Neural cell (in vitro differentiated cells): ENCODE results near the gene TRAM2. TPM values are rescaled to one million over a fixed set of nuclear protein-coding genes. Genes with fewer than 3 reads are reported as not detected.

Experiments used
- H2AFZ ChIP-seq: fragments of 200-600, 300-800 bp; sonication (generic), shearing (Covaris generic); 2 replicates; pipeline ENCODE4 v1.6.0; 2014; ENCODE audit warnings: low read depth, mild to moderate bottlenecking, antibody characterized with exemption, low read length, moderate library complexity
- H3F3A ChIP-seq: fragments of 200-600 bp; shearing (Covaris generic); 2 replicates; pipeline ENCODE4 v1.6.1; 2016; ENCODE audit warnings: mild to moderate bottlenecking, moderate library complexity, mixed read lengths, antibody characterized with exemption, low read length; ENCODE audit not compliant: insufficient read depth, poor library complexity, severe bottlenecking
- H3K27ac ChIP-seq: fragments of 200-600, 300-800 bp; sonication (generic), shearing (Covaris generic); 2 replicates; pipeline ENCODE4 v1.5.1; 2014; ENCODE audit warnings: mild to moderate bottlenecking, low read length, moderate library complexity
- H3K27me3 ChIP-seq: fragments of 300-800, 200-600 bp; sonication (generic), shearing (Covaris generic); 2 replicates; pipeline ENCODE4 v1.6.0; 2014; ENCODE audit warnings: mild to moderate bottlenecking, low read depth, low read length, moderate library complexity; ENCODE audit not compliant: insufficient read depth
- H3K36me3 ChIP-seq: fragments of 300-800, 200-600 bp; sonication (generic), shearing (Covaris generic); 2 replicates; pipeline ENCODE4 v1.5.1; 2014; ENCODE audit warnings: mild to moderate bottlenecking, antibody characterized with exemption, low read length, moderate library complexity; ENCODE audit not compliant: insufficient read depth
- H3K4me2 ChIP-seq: fragments of 300-800, 200-600 bp; sonication (generic), shearing (Covaris generic); 2 replicates; pipeline ENCODE4 v1.6.0; 2014; ENCODE audit warnings: mild to moderate bottlenecking, low read length
- H3K4me3 ChIP-seq: fragments of 300-800, 200-600 bp; sonication (generic), shearing (Covaris generic); 2 replicates; pipeline ENCODE4 v1.5.1; 2014; ENCODE audit warnings: mild to moderate bottlenecking, low read length, moderate library complexity
- H3K79me2 ChIP-seq: fragments of 200-600 bp; shearing (Covaris generic); replicated peaks from 2 replicates; pipeline ENCODE4 v1.6.0; 2014; ENCODE audit warnings: mild to moderate bottlenecking, low read length, moderate library complexity; ENCODE audit not compliant: insufficient read depth
- H3K9ac ChIP-seq: fragments of 300-800, 200-600 bp; sonication (generic), shearing (Covaris generic); 2 replicates; pipeline ENCODE4 v1.6.1; 2016; ENCODE audit warnings: mild to moderate bottlenecking, low read length, mixed read lengths
- H3K9me2 ChIP-seq: fragments of 200-600 bp; shearing (Covaris generic); 2 replicates; pipeline ENCODE4 v1.6.1; 2016; ENCODE audit warnings: mild to moderate bottlenecking, low read length, mixed read lengths; ENCODE audit not compliant: insufficient read depth
- H3K9me3 ChIP-seq: fragments of 200-600, 300-800 bp; sonication (generic), shearing (Covaris generic); 2 replicates; pipeline ENCODE4 v1.6.1; 2016; ENCODE audit warnings: mild to moderate bottlenecking, mixed run types, low read length, moderate library complexity, mixed read lengths
- H4K20me1 ChIP-seq: fragments of 200-600 bp; shearing (Covaris generic); 2 replicates; pipeline ENCODE4 v1.6.1; 2016; ENCODE audit warnings: mild to moderate bottlenecking, mixed run types; ENCODE audit not compliant: insufficient read depth
- EP300 ChIP-seq: fragments of 450-650 bp; conservative IDR thresholded peaks from 2 replicates; pipeline ENCODE4 v1.6.1; 2014; ENCODE audit warnings: antibody characterized with exemption, mild to moderate bottlenecking, moderate library complexity; ENCODE audit not compliant: poor library complexity, severe bottlenecking
- EZH2 ChIP-seq: fragments of 200-600, 300-800 bp; shearing (Covaris generic), sonication (generic); IDR thresholded peaks from 2 replicates; pipeline ENCODE4 v1.6.1; 2014; ENCODE audit warnings: antibody characterized with exemption, low read length, borderline replicate concordance, mild to moderate bottlenecking; ENCODE audit not compliant: insufficient read depth, poor library complexity, severe bottlenecking
- MXI1 ChIP-seq: fragments of 450-650 bp; conservative IDR thresholded peaks from 2 replicates; pipeline ENCODE4 v1.6.1; 2014; ENCODE audit warnings: antibody characterized with exemption, mild to moderate bottlenecking; ENCODE audit not compliant: poor library complexity, severe bottlenecking
- POLR2AphosphoS5 ChIP-seq: IDR thresholded peaks from 2 replicates; pipeline ENCODE4 v1.6.1; 2012
- RAD21 ChIP-seq: fragments of 450-650 bp; conservative IDR thresholded peaks from 2 replicates; pipeline ENCODE4 v1.6.1; 2014; ENCODE audit warnings: antibody characterized with exemption, mild to moderate bottlenecking, moderate library complexity
- REST ChIP-seq: IDR thresholded peaks from 2 replicates; pipeline ENCODE4 v1.6.1; 2012; ENCODE audit warnings: borderline replicate concordance
- SMC3 ChIP-seq: fragments of 450-650 bp; conservative IDR thresholded peaks from 2 replicates; pipeline ENCODE4 v1.6.1; 2014; ENCODE audit warnings: antibody characterized with exemption, mild to moderate bottlenecking, moderate library complexity; ENCODE audit not compliant: poor library complexity
- TAF1 ChIP-seq: IDR thresholded peaks from 2 replicates; pipeline ENCODE4 v1.6.1; 2012; ENCODE audit warnings: low read depth
- polyA plus RNA-seq: library from polyadenylated mRNA; depleted of rRNA; stranded (reverse); fragments of >200 nt; gene quantifications from 2 replicates; pipeline ENCODE4 v1.2.3, GENCODE V29; 2014
- TF ChIP-seq, protein P1 (sequence below): fragments of 450-650 bp; IDR thresholded peaks from 2 replicates; pipeline ENCODE4 v1.5.1; 2014; ENCODE audit warnings: antibody characterized with exemption, mild to moderate bottlenecking, moderate library complexity; ENCODE audit not compliant: poor library complexity, severe bottlenecking

TRAM2 gene
- polyA plus RNA-seq, 1 donor from 2014 or later: 0.41 TPM

DNA sequence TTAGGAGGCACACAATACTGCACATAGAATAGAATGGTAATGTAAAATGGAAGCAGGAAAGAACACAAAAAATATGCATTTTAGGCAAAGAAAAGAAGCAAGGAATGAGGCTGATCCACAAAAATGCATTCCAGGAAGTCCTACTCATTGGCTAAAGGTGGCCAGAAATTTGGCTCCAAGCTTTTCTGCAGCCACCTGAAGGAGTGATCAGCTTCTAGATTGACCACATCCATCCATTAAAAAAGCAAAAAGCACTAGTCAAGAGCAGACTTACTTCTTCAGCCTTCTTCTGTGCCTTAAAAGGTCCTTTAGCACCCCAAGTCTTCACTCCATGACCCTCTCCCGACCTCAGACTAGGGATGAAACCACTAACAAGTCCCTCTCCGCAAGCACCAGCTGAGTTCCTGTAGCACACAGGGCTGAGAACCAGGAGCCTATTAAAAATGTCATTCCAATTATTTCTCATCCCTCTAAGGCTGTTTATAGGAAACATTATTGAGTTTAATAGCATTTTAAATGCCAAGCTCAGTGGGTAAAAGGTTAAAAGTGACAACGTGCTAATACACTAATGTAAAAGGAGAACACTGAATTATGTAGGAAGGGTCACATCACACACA is 36.5 kb downstream of the TRAM2 start:
- H3K36me3 ChIP-seq: no peaks in the 10 kb centered on the region
- no peak overlapping the region for H3K4me2 ChIP-seq
- H3K79me2 ChIP-seq: no peaks in the 10 kb centered on the region
- no peaks in the 10 kb centered on the region for H3F3A ChIP-seq
- no peak overlapping the region for H3K4me3 ChIP-seq
- H3K9ac ChIP-seq: no peak overlapping the region
- no peaks in the 10 kb centered on the region for H3K9me3 ChIP-seq
- H3K27ac ChIP-seq: no peak overlapping the region
- no peaks in the 10 kb centered on the region for H3K9me2 ChIP-seq
- H2AFZ ChIP-seq: no peak overlapping the region
- H3K27me3 ChIP-seq: no peaks in the 10 kb centered on the region
- TF ChIP-seq REST (no peak), EP300 (no peak), SMC3 (no peak), EZH2 (no peak), RAD21 (no peak), TAF1 (no peak), POLR2AphosphoS5 (no peak), MXI1 (no peak)
- TF ChIP-seq, protein P1, sequence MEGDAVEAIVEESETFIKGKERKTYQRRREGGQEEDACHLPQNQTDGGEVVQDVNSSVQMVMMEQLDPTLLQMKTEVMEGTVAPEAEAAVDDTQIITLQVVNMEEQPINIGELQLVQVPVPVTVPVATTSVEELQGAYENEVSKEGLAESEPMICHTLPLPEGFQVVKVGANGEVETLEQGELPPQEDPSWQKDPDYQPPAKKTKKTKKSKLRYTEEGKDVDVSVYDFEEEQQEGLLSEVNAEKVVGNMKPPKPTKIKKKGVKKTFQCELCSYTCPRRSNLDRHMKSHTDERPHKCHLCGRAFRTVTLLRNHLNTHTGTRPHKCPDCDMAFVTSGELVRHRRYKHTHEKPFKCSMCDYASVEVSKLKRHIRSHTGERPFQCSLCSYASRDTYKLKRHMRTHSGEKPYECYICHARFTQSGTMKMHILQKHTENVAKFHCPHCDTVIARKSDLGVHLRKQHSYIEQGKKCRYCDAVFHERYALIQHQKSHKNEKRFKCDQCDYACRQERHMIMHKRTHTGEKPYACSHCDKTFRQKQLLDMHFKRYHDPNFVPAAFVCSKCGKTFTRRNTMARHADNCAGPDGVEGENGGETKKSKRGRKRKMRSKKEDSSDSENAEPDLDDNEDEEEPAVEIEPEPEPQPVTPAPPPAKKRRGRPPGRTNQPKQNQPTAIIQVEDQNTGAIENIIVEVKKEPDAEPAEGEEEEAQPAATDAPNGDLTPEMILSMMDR: no peak
- no peaks in the 10 kb centered on the region for H4K20me1 ChIP-seq

- Histone ChIP-seq H3K4me3 (no peak overlapping the region), H4K20me1 (no peaks in the 10 kb centered on the region), H2AFZ (no peak overlapping the region), H3F3A (no peaks in the 10 kb centered on the region), H3K36me3 (no peaks in the 10 kb centered on the region), H3K27ac (no peak overlapping the region), H3K4me2 (no peak overlapping the region), H3K9me3 (no peaks in the 10 kb centered on the region), H3K9me2 (no peaks in the 10 kb centered on the region), H3K79me2 (no peaks in the 10 kb centered on the region), H3K27me3 (no peaks in the 10 kb centered on the region), H3K9ac (no peak overlapping the region)
- TF ChIP-seq POLR2AphosphoS5: no peak
- no peak for TF ChIP-seq TAF1
- no peak for TF ChIP-seq EZH2
- no peak for TF ChIP-seq REST
- no peak for TF ChIP-seq MXI1
- no peak for TF ChIP-seq RAD21
- TF ChIP-seq, protein P1: no peak
- no peak for TF ChIP-seq SMC3
- TF ChIP-seq EP300: no peak
Measured at GRCh38 chr6:52539607-52540006, 37.3 kb downstream of the TRAM2 start.
